Trophoblast cell (in vitro differentiated cells and primary cell): ENCODE measurements around the gene ZIC4.

Experiments used
- DNase-seq, 2 donors: peaks; one replicate each; pipeline ENCODE4 v3.0.0-alpha.2; 2016
- H2AFZ ChIP-seq: 2 replicates; pipeline ENCODE4 v1.6.1; 2013; ENCODE audit warnings: low read length, moderate library complexity, mild to moderate bottlenecking; ENCODE audit not compliant: insufficient read depth, poor library complexity
- H2AK5ac ChIP-seq: 2 replicates; pipeline ENCODE4 v1.6.1; 2013; ENCODE audit warnings: mild to moderate bottlenecking, low read length
- H2BK120ac ChIP-seq: 2 replicates; pipeline ENCODE4 v1.6.1; 2013; ENCODE audit warnings: low read length, mild to moderate bottlenecking, moderate library complexity; ENCODE audit not compliant: insufficient read depth, poor library complexity
- H2BK12ac ChIP-seq: 2 replicates; pipeline ENCODE4 v1.6.1; 2013; ENCODE audit warnings: mild to moderate bottlenecking, low read length, moderate library complexity
- H2BK5ac ChIP-seq: 2 replicates; pipeline ENCODE4 v1.6.1; 2013; ENCODE audit warnings: low read length, low read depth, moderate library complexity, mild to moderate bottlenecking; ENCODE audit not compliant: poor library complexity
- H3K14ac ChIP-seq: 2 replicates; pipeline ENCODE4 v1.6.1; 2013; ENCODE audit warnings: mild to moderate bottlenecking, low read length
- H3K18ac ChIP-seq: 2 replicates; pipeline ENCODE4 v1.6.1; 2013; ENCODE audit warnings: mild to moderate bottlenecking, low read length
- H3K23ac ChIP-seq: 2 replicates; pipeline ENCODE4 v1.6.1; 2013; ENCODE audit warnings: low read length
- H3K27ac ChIP-seq: 2 replicates; pipeline ENCODE4 v1.5.1; 2013; ENCODE audit warnings: low read depth, mild to moderate bottlenecking, inconsistent platforms, low read length, moderate library complexity
- H3K27me3 ChIP-seq: 2 replicates; pipeline ENCODE4 v1.6.1; 2013; ENCODE audit warnings: inconsistent platforms, mild to moderate bottlenecking, low read length, moderate library complexity; ENCODE audit not compliant: insufficient read depth
- H3K36me3 ChIP-seq, 2 experiments: 1 replicate in 1 of 2; 2 replicates in 1 of 2; pipeline ENCODE4 v1.6.1; 2013; ENCODE audit warnings: low read length in 2 of 2, mild to moderate bottlenecking in 2 of 2, moderate library complexity in 1 of 2; ENCODE audit not compliant: insufficient read depth in 2 of 2, control insufficient read depth in 1 of 2
- H3K4ac ChIP-seq: 2 replicates; pipeline ENCODE4 v1.6.1; 2013; ENCODE audit warnings: low read depth, mild to moderate bottlenecking, low read length, moderate library complexity
- H3K4me1 ChIP-seq, 2 experiments: 1 replicate in 1 of 2; 2 replicates in 1 of 2; pipeline ENCODE4 v1.6.1; 2013; ENCODE audit warnings: low read length in 2 of 2, mild to moderate bottlenecking in 2 of 2, moderate library complexity in 1 of 2; ENCODE audit not compliant: insufficient read depth in 2 of 2, control insufficient read depth in 1 of 2
- H3K4me2 ChIP-seq: 2 replicates; pipeline ENCODE4 v1.6.1; 2013; ENCODE audit warnings: inconsistent platforms, mild to moderate bottlenecking, low read length, moderate library complexity
- H3K4me3 ChIP-seq: 2 replicates; pipeline ENCODE4 v1.5.1; 2013; ENCODE audit warnings: mild to moderate bottlenecking, low read depth, low read length, inconsistent platforms
- H3K79me1 ChIP-seq: one replicate; pipeline ENCODE4 v1.6.1; 2013; ENCODE audit warnings: low read length
- H3K79me2 ChIP-seq: 2 replicates; pipeline ENCODE4 v1.6.1; 2013; ENCODE audit warnings: low read length, mild to moderate bottlenecking; ENCODE audit not compliant: control insufficient read depth, insufficient read depth, poor library complexity
- H3K9ac ChIP-seq: 2 replicates; pipeline ENCODE4 v1.6.1; 2013; ENCODE audit warnings: mild to moderate bottlenecking, low read length
- H3K9me3 ChIP-seq: 2 replicates; pipeline ENCODE4 v1.6.1; 2013; ENCODE audit warnings: low read depth, mild to moderate bottlenecking, control low read depth, inconsistent platforms, low read length; ENCODE audit not compliant: insufficient read depth
- H4K12ac ChIP-seq: 2 replicates; pipeline ENCODE4 v1.6.1; 2013; ENCODE audit warnings: low read depth, mild to moderate bottlenecking, low read length, moderate library complexity
- H4K8ac ChIP-seq: 2 replicates; pipeline ENCODE4 v1.6.1; 2013; ENCODE audit warnings: low read depth, mild to moderate bottlenecking, low read length, moderate library complexity
- H4K91ac ChIP-seq: one replicate; pipeline ENCODE4 v1.6.1; 2013; ENCODE audit warnings: low read depth, mild to moderate bottlenecking, low read length, moderate library complexity
- WGBS: extraction: QIAGEN DNeasy Blood & Tissue Kit; methylation state at CpG from one replicate; pipeline ENCODE4 v1.1.7; 2013; ENCODE audit warnings: missing lambda C conversion rate; ENCODE audit not compliant: insufficient read length, insufficient coverage; ENCODE audit errors: extremely low coverage; 5-methylcytosine and 5-hydroxymethylcytosine counted together

ZIC4 gene

DNA sequence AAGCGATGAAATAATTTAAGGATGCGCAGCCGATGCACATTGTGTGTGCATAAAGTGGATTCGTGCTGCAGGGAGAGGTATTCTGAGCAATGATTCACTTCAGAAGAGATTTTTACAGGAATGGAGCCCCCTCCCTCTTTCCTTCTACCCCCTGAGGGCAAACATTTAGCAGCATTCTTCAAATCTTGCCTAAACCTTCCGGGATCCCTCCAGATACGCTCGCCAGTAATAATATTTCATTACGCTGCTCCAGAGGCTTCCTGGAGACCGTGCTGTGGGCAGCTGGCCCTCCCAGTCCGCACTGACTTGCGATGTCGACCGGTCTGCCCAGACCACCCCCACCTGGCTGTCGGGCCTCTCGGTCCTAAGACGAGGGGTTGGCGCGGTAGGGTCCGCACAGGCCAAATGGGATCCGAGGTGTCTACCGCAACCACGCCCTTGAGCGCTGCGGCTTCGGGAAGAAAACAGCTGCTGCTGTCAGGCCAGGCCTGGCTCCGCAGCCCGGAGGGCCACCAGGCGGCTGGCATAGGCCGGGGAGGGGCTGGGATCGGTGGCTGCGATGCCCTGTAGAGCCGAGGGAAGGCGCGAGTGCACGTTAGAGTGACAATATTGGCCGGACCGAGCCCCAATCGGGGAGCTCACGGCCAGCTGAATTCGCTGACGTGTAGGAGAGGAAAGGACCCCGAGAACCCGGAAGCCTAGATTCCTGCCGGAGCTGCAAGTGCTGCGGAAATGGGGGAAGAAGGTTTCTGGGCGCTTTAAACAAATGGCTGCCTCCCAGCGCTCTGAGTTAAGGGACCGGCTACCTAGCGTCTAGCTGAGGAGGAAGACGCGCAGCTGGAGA lies 14.3 kb downstream of the ZIC4 start:
- Histone ChIP-seq H3K27ac (no peak overlapping the region), H2BK120ac (no peak overlapping the region), H4K8ac (peak overlapping the region; percentile 61), H2BK5ac (no peak overlapping the region), H3K4me3 (peak overlapping the region; percentile 51), H4K12ac (no peak overlapping the region), H3K14ac (no peak overlapping the region), H3K79me2 (no peaks in the 10 kb centered on the region), H3K4me1 (peaks cover 9 to 19% of the 10 kb centered on the region in 2 experiments), H3K4me2 (peak overlapping the region; percentile 81), H3K9me3 (peaks cover 11% of the 10 kb centered on the region), H3K27me3 (peaks cover 90% of the 10 kb centered on the region), H3K4ac (no peak overlapping the region), H2BK12ac (no peak overlapping the region), H3K23ac (no peak overlapping the region), H2AK5ac (no peak overlapping the region), H3K79me1 (peaks cover 2% of the 10 kb centered on the region), H3K36me3 (no peaks in the 10 kb centered on the region), H2AFZ (peak overlapping the region; percentile 75), H3K9ac (no peak overlapping the region), H3K18ac (no peak overlapping the region), H4K91ac (no peak overlapping the region)
- no peak for DNase-seq
- WGBS = no CpG with 5 or more reads among the region's 51 CpGs

GRCh38 chr3:147390589-147391569 lies 15.5 kb downstream of the ZIC4 start:
- H3K14ac ChIP-seq = no peak overlapping the region

DNA sequence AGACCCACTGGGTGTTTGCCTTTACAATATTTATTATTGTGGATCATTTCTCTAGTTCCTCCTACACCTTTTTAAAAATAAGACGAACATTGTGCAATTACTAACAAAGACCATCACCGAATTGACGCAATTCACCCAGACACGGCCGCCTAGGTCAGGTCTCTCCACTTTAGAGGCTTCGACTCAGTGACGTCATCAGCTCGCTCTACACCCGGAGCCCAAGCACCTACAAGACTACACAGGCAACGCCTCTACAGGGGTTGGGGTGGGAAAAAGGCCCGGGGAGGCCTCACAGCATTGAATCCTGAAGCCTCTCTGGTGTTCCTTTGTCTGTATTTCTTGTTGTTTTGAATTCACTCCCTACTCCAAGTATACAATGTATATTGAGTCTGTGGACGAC lies 16.6 kb downstream of the ZIC4 start:
- no peak overlapping the region for H2BK5ac ChIP-seq
- H3K79me2 ChIP-seq = no peaks in the 10 kb centered on the region
- no peak overlapping the region for H2BK120ac ChIP-seq
- WGBS = no CpG with 5 or more reads among the region's 12 CpGs
- peaks cover 2% of the 10 kb centered on the region for H3K79me1 ChIP-seq
- peaks cover 9 to 14% of the 10 kb centered on the region in 2 experiments for H3K4me1 ChIP-seq
- H3K9ac ChIP-seq = no peak overlapping the region
- no peak overlapping the region for H2AFZ ChIP-seq
- H2AK5ac ChIP-seq = no peak overlapping the region
- no peaks in the 10 kb centered on the region for H3K36me3 ChIP-seq
- no peak for DNase-seq
- no peak overlapping the region for H2BK12ac ChIP-seq
- H4K91ac ChIP-seq = no peak overlapping the region
- H3K23ac ChIP-seq = no peak overlapping the region
- no peak overlapping the region for H4K8ac ChIP-seq
- no peak overlapping the region for H3K18ac ChIP-seq
- peaks cover 10% of the 10 kb centered on the region for H3K9me3 ChIP-seq
- H3K27ac ChIP-seq = no peak overlapping the region
- H3K27me3 ChIP-seq = peaks cover 83% of the 10 kb centered on the region
- no peak overlapping the region for H3K4me3 ChIP-seq
- H3K14ac ChIP-seq = no peak overlapping the region
- H3K4ac ChIP-seq = no peak overlapping the region
- no peak overlapping the region for H3K4me2 ChIP-seq
- no peak overlapping the region for H4K12ac ChIP-seq

More at GRCh38 chr3:147390589-147391569, 15.5 kb downstream of the ZIC4 start:
- H3K79me1 ChIP-seq = peaks cover 2% of the 10 kb centered on the region
- no peak overlapping the region for H3K4me2 ChIP-seq
- H3K79me2 ChIP-seq = no peaks in the 10 kb centered on the region
- DNase-seq = no peak
- H4K8ac ChIP-seq = no peak overlapping the region
- no peak overlapping the region for H3K4ac ChIP-seq
- H2BK120ac ChIP-seq = no peak overlapping the region
- H3K9ac ChIP-seq = no peak overlapping the region
- no CpG with 5 or more reads among the region's 77 CpGs for WGBS
- peak overlapping the region; percentile 37 for H2AFZ ChIP-seq
- no peak overlapping the region for H3K18ac ChIP-seq
- H2BK5ac ChIP-seq = no peak overlapping the region
- H3K9me3 ChIP-seq = peaks cover 11% of the 10 kb centered on the region
- H3K4me1 ChIP-seq = peaks cover 9 to 16% of the 10 kb centered on the region in 2 experiments
- H3K23ac ChIP-seq = peak overlapping the region; percentile 50
- H4K12ac ChIP-seq = no peak overlapping the region
- H4K91ac ChIP-seq = no peak overlapping the region
- peak overlapping the region; percentile 48 for H3K4me3 ChIP-seq
- H3K36me3 ChIP-seq = no peaks in the 10 kb centered on the region
- no peak overlapping the region for H3K27ac ChIP-seq
- no peak overlapping the region for H2AK5ac ChIP-seq
- peaks cover 86% of the 10 kb centered on the region for H3K27me3 ChIP-seq
- no peak overlapping the region for H2BK12ac ChIP-seq

DNA sequence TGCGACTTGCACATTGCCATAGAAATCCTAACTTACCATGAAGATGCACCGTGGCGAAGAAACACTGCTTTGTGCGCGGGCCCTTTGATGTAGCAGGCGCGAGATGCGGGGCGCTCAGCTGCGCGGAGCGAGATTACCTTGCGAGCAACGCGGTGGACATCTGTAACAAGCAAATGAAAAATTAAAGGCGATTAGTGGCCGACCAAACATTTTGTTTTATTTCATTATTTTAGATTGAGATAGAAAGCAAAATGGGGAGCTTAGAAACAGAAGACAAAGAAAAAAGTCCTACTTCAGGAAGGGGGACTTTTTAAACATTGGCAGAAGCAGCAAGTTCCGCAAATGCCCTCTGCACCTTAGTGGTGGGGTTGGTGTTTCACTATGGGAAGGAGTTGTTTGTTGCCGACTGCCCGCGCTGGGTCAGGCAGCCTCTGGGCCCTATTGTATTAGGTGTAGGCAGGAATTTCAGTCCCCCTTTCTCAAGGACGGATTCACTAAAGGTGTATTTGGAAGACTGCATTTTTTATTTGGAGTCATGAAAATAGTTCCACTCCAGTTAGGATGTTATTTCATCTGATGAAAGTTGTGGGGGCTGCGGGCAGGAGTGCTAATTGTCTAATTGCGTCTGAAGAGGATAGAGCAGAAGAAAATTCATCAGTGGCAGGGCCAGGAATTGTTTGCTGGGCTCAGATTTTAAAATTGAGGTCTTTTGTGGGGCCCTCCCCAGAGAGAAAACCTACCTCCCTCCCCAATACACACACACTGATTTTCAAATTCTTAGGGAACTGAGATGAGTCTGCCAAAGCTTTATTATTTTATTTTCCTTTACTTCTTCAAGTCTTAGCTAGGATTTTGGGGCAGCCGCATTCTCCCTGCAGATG lies 17.4 kb downstream of the ZIC4 start:
- H3K23ac ChIP-seq = no peak overlapping the region
- H3K4me1 ChIP-seq = peaks cover 9 to 14% of the 10 kb centered on the region in 2 experiments
- H4K12ac ChIP-seq = no peak overlapping the region
- H3K18ac ChIP-seq = no peak overlapping the region
- H2AK5ac ChIP-seq = no peak overlapping the region
- H3K36me3 ChIP-seq = no peaks in the 10 kb centered on the region
- peaks cover 81% of the 10 kb centered on the region for H3K27me3 ChIP-seq
- H2AFZ ChIP-seq = no peak overlapping the region
- H3K4me3 ChIP-seq = no peak overlapping the region
- H4K91ac ChIP-seq = no peak overlapping the region
- no peak overlapping the region for H3K9ac ChIP-seq
- no peak overlapping the region for H2BK12ac ChIP-seq
- WGBS = no CpG with 5 or more reads among the region's 25 CpGs
- H3K79me1 ChIP-seq = peaks cover 2% of the 10 kb centered on the region
- H3K4ac ChIP-seq = no peak overlapping the region
- H3K14ac ChIP-seq = no peak overlapping the region
- H3K9me3 ChIP-seq = peaks cover 9% of the 10 kb centered on the region
- H3K4me2 ChIP-seq = no peak overlapping the region
- no peak overlapping the region for H3K27ac ChIP-seq
- no peak overlapping the region for H2BK120ac ChIP-seq
- no peak overlapping the region for H4K8ac ChIP-seq
- DNase-seq = no peak
- no peak overlapping the region for H2BK5ac ChIP-seq
- H3K79me2 ChIP-seq = no peaks in the 10 kb centered on the region
